ENCODE data around the gene TMEM266. TPM values are rescaled to one million over a fixed set of nuclear protein-coding genes. Genes with fewer than 3 reads are reported as not detected.

The TMEM266 gene
- total and polyA plus RNA-seq, 2 experiments from 2014 or later, result 0.39 to 1.9 TPM

- no peaks in the 10 kb centered on the region for H3K4me1 ChIP-seq (ENCODE audit: insufficient read depth)
- no peaks in the 10 kb centered on the region for H4K20me1 ChIP-seq (ENCODE audit: insufficient read depth, poor library complexity, severe bottlenecking)
- 78% methylated on average over 5 of the region's 5 CpGs for WGBS (ENCODE audit: low lambda C conversion rate, missing lambda C conversion rate)
- no peaks in the 10 kb centered on the region for H3K27me3 ChIP-seq
- H3K27ac ChIP-seq, result no peak overlapping the region
- H3K9me3 ChIP-seq (ENCODE audit: low read depth), result no peaks in the 10 kb centered on the region
- TF ChIP-seq EZH2 (IDR thresholded peaks at IDR 0.05; ENCODE audit: borderline replicate concordance), result no peak
- TF ChIP-seq EZH2phosphoT487 (IDR thresholded peaks at IDR 0.05; ENCODE audit: low read depth, severe bottlenecking, unreplicated experiment), result no peak
- no peak for TF ChIP-seq CTCF (IDR thresholded peaks at IDR 0.05; ENCODE audit: poor library complexity)
- no peaks in the 10 kb centered on the region for H3K9me2 ChIP-seq (replicated peaks; ENCODE audit: insufficient read depth)
- H3K79me2 ChIP-seq, result no peaks in the 10 kb centered on the region
- H3K36me3 ChIP-seq (replicated peaks; ENCODE audit: insufficient read depth, low read depth), result no peaks in the 10 kb centered on the region
- no peak for DNase-seq (ENCODE audit: low spot score)
- H2AFZ ChIP-seq, result no peak overlapping the region
- no peak overlapping the region for H3K4me2 ChIP-seq
- H3K4me3 ChIP-seq, result no peak overlapping the region
These were observed 18.6 kb downstream of the TMEM266 start for GRCh38 chr15:76078285-76078877.

GRCh38 chr15:76084256-76084655 lies 24.5 kb downstream of the TMEM266 start:
- no peaks in the 10 kb centered on the region for H4K20me1 ChIP-seq (ENCODE audit: insufficient read depth, poor library complexity, severe bottlenecking)
- 92% methylated on average over 2 of the region's 2 CpGs for WGBS (ENCODE audit: low lambda C conversion rate, missing lambda C conversion rate)
- H3K27me3 ChIP-seq, result no peaks in the 10 kb centered on the region
- H3K9me2 ChIP-seq (replicated peaks; ENCODE audit: insufficient read depth), result no peaks in the 10 kb centered on the region
- H3K9me3 ChIP-seq (ENCODE audit: low read depth), result no peaks in the 10 kb centered on the region
- no peaks in the 10 kb centered on the region for H3K4me1 ChIP-seq (ENCODE audit: insufficient read depth)
- no peak overlapping the region for H3K4me3 ChIP-seq
- no peak overlapping the region for H2AFZ ChIP-seq
- H3K36me3 ChIP-seq (replicated peaks; ENCODE audit: insufficient read depth, low read depth), result no peaks in the 10 kb centered on the region
- DNase-seq (ENCODE audit: low spot score), result no peak
- H3K79me2 ChIP-seq, result no peaks in the 10 kb centered on the region
- TF ChIP-seq EZH2phosphoT487 (IDR thresholded peaks at IDR 0.05; ENCODE audit: low read depth, severe bottlenecking, unreplicated experiment) (no peak), EZH2 (IDR thresholded peaks at IDR 0.05; ENCODE audit: borderline replicate concordance) (no peak), CTCF (IDR thresholded peaks at IDR 0.05; ENCODE audit: poor library complexity) (no peak)
- H3K27ac ChIP-seq, result no peak overlapping the region
- H3K4me2 ChIP-seq, result no peak overlapping the region

- TF ChIP-seq EZH2 (IDR thresholded peaks at IDR 0.05; ENCODE audit: borderline replicate concordance) (no peak), CTCF (IDR thresholded peaks at IDR 0.05; ENCODE audit: poor library complexity) (no peak), EZH2phosphoT487 (IDR thresholded peaks at IDR 0.05; ENCODE audit: low read depth, severe bottlenecking, unreplicated experiment) (no peak)
These were observed 38.9 kb downstream of the TMEM266 start for GRCh38 chr15:76098685-76099084.

More at GRCh38 chr15:76098685-76099084, 38.9 kb downstream of the TMEM266 start:
- Histone ChIP-seq H3K9me3 (ENCODE audit: low read depth) (no peaks in the 10 kb centered on the region), H3K4me3 (no peak overlapping the region), H2AFZ (no peak overlapping the region), H3K27me3 (no peaks in the 10 kb centered on the region), H4K20me1 (ENCODE audit: insufficient read depth, poor library complexity, severe bottlenecking) (no peaks in the 10 kb centered on the region), H3K79me2 (no peaks in the 10 kb centered on the region), H3K4me2 (peak overlapping the region; percentile 58), H3K27ac (peak overlapping the region; percentile 44), H3K36me3 (replicated peaks; ENCODE audit: insufficient read depth, low read depth) (no peaks in the 10 kb centered on the region), H3K9me2 (replicated peaks; ENCODE audit: insufficient read depth) (no peaks in the 10 kb centered on the region), H3K4me1 (ENCODE audit: insufficient read depth) (no peaks in the 10 kb centered on the region)
- DNase-seq (ENCODE audit: low spot score), result peak; percentile 60
- 19% methylated on average over 3 of the region's 3 CpGs for WGBS (ENCODE audit: low lambda C conversion rate, missing lambda C conversion rate)

Measured in hepatocyte (in vitro differentiated cells).